T47D (cell line): Measurements from ENCODE around the gene SPRY1.

Source experiments
- DNase-seq, 2 experiments: peaks; one replicate each; pipeline versions ENCODE4 v3.0.0 to v3.0.0-alpha.2; 2011 to 2012; ENCODE audit warnings: low read depth in 1 of 2, low spot score in 1 of 2
- JUND ChIP-seq: IDR thresholded peaks from 2 replicates; pipeline ENCODE4 v1.6.1; 2012; ENCODE audit warnings: low read depth
- in situ Hi-C: cut with HindIII; loops from 2 replicates; pipeline ENCODE4 v1.10.0; 2016; ENCODE audit warnings: low sequenced_read_pairs, low pct_unique_long_range_greater_than_20kb

The SPRY1 gene

GRCh38 chr4:123446865-123447474, 50.4 kb downstream of the SPRY1 start:
- no peak for DNase-seq
- in situ Hi-C loops = no loop called here
- no peak for TF ChIP-seq JUND

- DNase-seq = no peak
- TF ChIP-seq JUND = no peak
- in situ Hi-C loops = no loop called here
Measured at GRCh38 chr4:123449362-123449761, 52.8 kb downstream of the SPRY1 start.

- in situ Hi-C loops = no loop called here
- TF ChIP-seq JUND = no peak
- no peak for DNase-seq
Measured at GRCh38 chr4:123449780-123450179, 53.2 kb downstream of the SPRY1 start.

GRCh38 chr4:123450393-123450792, 53.8 kb downstream of the SPRY1 start:
- no peak for DNase-seq
- no peak for TF ChIP-seq JUND
- in situ Hi-C loops = no loop called here

- TF ChIP-seq JUND = no peak
- no peak for DNase-seq
- in situ Hi-C loops = no loop called here
Measured at GRCh38 chr4:123452616-123453015, 56.0 kb downstream of the SPRY1 start.

GRCh38 chr4:123453061-123453680, 56.6 kb downstream of the SPRY1 start:
- DNase-seq = no peak
- in situ Hi-C loops = no loop called here
- TF ChIP-seq JUND = no peak
